ENCODE results near the gene RAB10. TPM values are rescaled to one million over a fixed set of nuclear protein-coding genes. Genes with fewer than 3 reads are reported as not detected.

Gene RAB10
- total RNA-seq, 2 donors from 2014 or later = 118 to 139 TPM

- H3K9me3 ChIP-seq = no peaks in the 10 kb centered on the region
- peak overlapping the region; percentile 64 to 92 for H3K4me3 ChIP-seq
- H3K27me3 ChIP-seq (replicated peaks; ENCODE audit: insufficient read depth) = no peaks in the 10 kb centered on the region
- peak overlapping the region; percentile 96 to 98 for H3K27ac ChIP-seq
- no peaks in the 10 kb centered on the region for H3K36me3 ChIP-seq
- WGBS = under 1% methylated on average over 18 of the region's 18 CpGs
- peak; percentile 8 for DNase-seq (ENCODE audit: low spot score)
- peaks cover 3% of the 10 kb centered on the region for H3K4me1 ChIP-seq (replicated peaks)
- intact Hi-C loops (cut with DNase I) = no loop called here
- TF ChIP-seq POLR2A (IDR thresholded peaks at IDR 0.05) (no peak), CTCF (IDR thresholded peaks at IDR 0.05) (no peak), POLR2AphosphoS5 (IDR thresholded peaks at IDR 0.05) (no peak)
Measured at GRCh38 chr2:26034637-26034992, 731 bp downstream of the RAB10 start.

- Histone ChIP-seq H3K9me3 (no peaks in the 10 kb centered on the region), H3K27ac (peak overlapping the region; percentile 96 to 98), H3K4me1 (replicated peaks) (peaks cover 3% of the 10 kb centered on the region), H3K36me3 (no peaks in the 10 kb centered on the region), H3K4me3 (peak overlapping the region; percentile 64 to 92), H3K27me3 (replicated peaks; ENCODE audit: insufficient read depth) (no peaks in the 10 kb centered on the region)
- no peak for DNase-seq (ENCODE audit: low spot score)
- TF ChIP-seq POLR2AphosphoS5 (IDR thresholded peaks at IDR 0.05) (no peak), POLR2A (IDR thresholded peaks at IDR 0.05) (no peak), CTCF (IDR thresholded peaks at IDR 0.05) (no peak)
- under 1% methylated on average over 12 of the region's 12 CpGs for WGBS
- intact Hi-C loops (cut with DNase I) = no loop called here
Measured at GRCh38 chr2:26035090-26035743, 1.3 kb downstream of the RAB10 start.

GRCh38 chr2:26039603-26040323, 5.9 kb downstream of the RAB10 start:
- Histone ChIP-seq H3K36me3 (no peaks in the 10 kb centered on the region), H3K27me3 (replicated peaks; ENCODE audit: insufficient read depth) (no peaks in the 10 kb centered on the region), H3K9me3 (no peaks in the 10 kb centered on the region), H3K27ac (no peak overlapping the region), H3K4me1 (replicated peaks) (peaks cover 3% of the 10 kb centered on the region), H3K4me3 (no peak overlapping the region)
- no peak for DNase-seq (ENCODE audit: low spot score)
- TF ChIP-seq POLR2AphosphoS5 (IDR thresholded peaks at IDR 0.05) (no peak), POLR2A (IDR thresholded peaks at IDR 0.05) (no peak), CTCF (IDR thresholded peaks at IDR 0.05) (no peak)
- WGBS = 75% methylated on average over 9 of the region's 9 CpGs
- intact Hi-C loops (cut with DNase I) = no loop called here

- no peak for TF ChIP-seq CTCF (IDR thresholded peaks at IDR 0.05)
- TF ChIP-seq POLR2AphosphoS5 (IDR thresholded peaks at IDR 0.05) = no peak
- TF ChIP-seq POLR2A (IDR thresholded peaks at IDR 0.05) = no peak
- intact Hi-C loops (cut with DNase I) = no loop called here
- Histone ChIP-seq H3K9me3 (no peaks in the 10 kb centered on the region), H3K4me3 (no peak overlapping the region), H3K4me1 (replicated peaks) (no peaks in the 10 kb centered on the region), H3K27ac (no peak overlapping the region), H3K36me3 (no peaks in the 10 kb centered on the region), H3K27me3 (replicated peaks; ENCODE audit: insufficient read depth) (no peaks in the 10 kb centered on the region)
- WGBS = 90% methylated on average over 5 of the region's 5 CpGs
- DNase-seq (ENCODE audit: low spot score) = no peak
Measured at GRCh38 chr2:26043109-26043508, 9.2 kb downstream of the RAB10 start.

Data from prostate gland (tissue), 2 donors.